Upper lobe of left lung (tissue), 6 donors: ENCODE measurements around the gene TOP2A. TPM values are rescaled to one million over a fixed set of nuclear protein-coding genes. Genes with fewer than 3 reads are reported as not detected.

ENCODE experiments used
- ATAC-seq, 2 donors: fragments of 200-7000 bp; cut with Tn5 transposase; one replicate each; pipeline ENCODE4 v1.9.1; 2022; ENCODE audit warnings: mild to moderate bottlenecking in 2 of 2, moderate library complexity in 2 of 2; ENCODE audit not compliant: low FRiP score in 2 of 2
- DNase-seq, 2 donors: peaks; one replicate each; pipeline ENCODE4 v3.0.0-alpha.2; 2019 to 2020
- H3K27ac ChIP-seq, 4 donors: fragments of 200-600 bp; sonication (generic); one replicate each; pipeline ENCODE4 v1.5.1; 2016 to 2019
- H3K27me3 ChIP-seq, 4 donors: fragments of 200-600 bp; sonication (generic); one replicate each; pipeline ENCODE4 v1.5.1; 2017 to 2019
- H3K36me3 ChIP-seq, 4 donors: fragments of 200-600 bp; sonication (generic); one replicate each; pipeline ENCODE4 v1.5.1; 2016 to 2019
- H3K4me1 ChIP-seq, 4 donors: fragments of 200-600 bp; sonication (generic); one replicate each; pipeline ENCODE4 v1.5.1; 2018 to 2019
- H3K4me3 ChIP-seq, 4 donors: fragments of 200-600 bp; sonication (generic); one replicate each; pipeline ENCODE4 v1.5.1; 2017 to 2019; ENCODE audit warnings: mild to moderate bottlenecking in 2 of 4, moderate library complexity in 1 of 4
- H3K9me3 ChIP-seq, 4 donors: fragments of 200-600 bp; sonication (generic); one replicate each; pipeline ENCODE4 v1.5.1; 2018 to 2019
- CTCF ChIP-seq, 6 experiments: fragments of 450-650 bp in 4 of 6; fragments of 200-600 bp in 2 of 6; sonication (generic) in 2 of 6; IDR thresholded peaks; one replicate each; pipeline ENCODE4 v1.5.1; 2016 to 2019; ENCODE audit warnings: antibody characterized with exemption in 6 of 6
- EP300 ChIP-seq, 4 donors: sonication (generic); formaldehyde crosslinking; IDR thresholded peaks; one replicate each; pipeline ENCODE4 v1.5.1; 2017; ENCODE audit warnings: antibody characterized with exemption in 4 of 4, control low read depth in 2 of 4
- POLR2A ChIP-seq, 4 donors: fragments of 450-650 bp; IDR thresholded peaks; one replicate each; pipeline ENCODE4 v1.5.1; 2016 to 2017; ENCODE audit warnings: antibody characterized with exemption in 4 of 4, mild to moderate bottlenecking in 2 of 4
- POLR2AphosphoS5 ChIP-seq, 2 donors: sonication (generic); formaldehyde crosslinking; IDR thresholded peaks; one replicate each; pipeline ENCODE4 v1.5.1; 2017; ENCODE audit warnings: antibody characterized with exemption in 2 of 2
- WGBS, 2 donors: methylation state at CpG; one replicate each; pipeline ENCODE4 v1.1.5; 2017 to 2018; 5-methylcytosine and 5-hydroxymethylcytosine counted together
- total RNA-seq, 6 donors: library from RNA; depleted of rRNA in 4 of 6; stranded (reverse); fragments of >200 nt in 4 of 6; gene quantifications; one replicate each; pipeline versions ENCODE4 v1.1.0 to v1.2.1, GENCODE V29; 2016 to 2021
- donor health status: DM: no; HTN: no; CAD: no; lungs with moderate emphysema.
- donor health status: DM: no; HTN: yes; CAD: no; lungs with severe emphysema.

Gene TOP2A
- total RNA-seq, 6 donors from 2014 or later: under 0.01 to 14.5 (median 6.2) TPM

- no peak for DNase-seq
Observed at GRCh38 chr17:40345994-40346764, 71.5 kb downstream of the TOP2A start.

DNA sequence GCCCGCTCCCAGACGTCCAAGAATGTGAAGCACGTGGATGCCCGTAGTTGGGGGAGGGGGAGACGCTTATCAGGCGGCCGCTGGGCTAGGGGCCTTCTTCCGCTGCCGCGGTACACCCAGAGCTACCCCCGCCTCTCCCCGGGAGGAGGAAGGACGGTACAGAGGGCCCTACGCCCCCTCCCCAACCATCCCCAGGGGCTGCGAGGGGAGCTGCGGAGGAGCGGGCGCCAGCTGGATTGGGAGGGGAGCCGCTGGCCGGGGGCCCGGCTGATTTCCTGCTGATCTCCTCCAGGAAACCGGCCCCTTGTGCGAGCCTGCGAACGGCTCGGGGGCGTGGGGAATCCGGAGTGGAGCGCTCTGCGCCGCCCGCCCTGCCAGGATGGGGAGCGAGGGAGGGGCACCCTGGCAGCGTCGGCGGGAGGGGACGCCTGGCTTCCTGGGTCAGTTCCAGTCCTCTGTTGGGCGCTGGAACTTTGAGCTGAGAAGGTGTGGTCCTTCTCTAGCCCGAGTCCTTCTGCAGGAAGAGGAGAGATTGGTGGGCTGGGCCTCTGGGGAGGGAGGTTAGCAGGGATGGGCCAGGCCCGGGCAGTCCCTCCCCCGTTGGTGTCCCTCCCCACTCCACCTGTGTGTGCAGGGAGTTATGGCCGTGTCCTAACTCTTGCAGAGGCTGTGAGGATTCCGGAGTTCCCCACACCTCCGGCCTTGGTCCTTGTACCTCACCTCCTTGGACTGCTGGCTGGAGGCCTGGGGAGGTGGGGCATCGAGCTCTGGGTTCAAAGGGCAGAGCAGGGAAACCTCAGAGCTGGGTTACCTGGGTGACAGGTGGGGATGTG lies 72.3 kb downstream of the TOP2A start:
- Histone ChIP-seq H3K9me3 (no peaks in the 10 kb centered on the region), H3K36me3 (peaks cover 0 to 21% (median 18%) of the 10 kb centered on the region in 4 donors), H3K4me3 (peak overlapping the region; percentile 45 to 92 (median 80)), H3K4me1 (peaks cover 62 to 84% (median 79%) of the 10 kb centered on the region in 4 donors), H3K27me3 (no peaks in the 10 kb centered on the region), H3K27ac (peak overlapping the region; percentile 95 to 100 (median 96))
- WGBS, 2 donors: 0 to 8% methylated on average over 2 to 26 of the region's 45 CpGs
- TF ChIP-seq POLR2A (IDR thresholded peaks at IDR 0.05) (peak in 2 of 4 donors; percentile 22 to 45), CTCF (IDR thresholded peaks at IDR 0.05) (no peak), POLR2AphosphoS5 (IDR thresholded peaks at IDR 0.05) (peak; percentile 54 to 71), EP300 (IDR thresholded peaks at IDR 0.05) (peak in 2 of 4 donors; percentile 44 to 51)
- DNase-seq (peak; percentile 86 to 92), ATAC-seq (peak; percentile 6 to 78)

More at GRCh38 chr17:40345994-40346764, 71.5 kb downstream of the TOP2A start:
- peak overlapping the region; percentile 95 to 100 (median 96) for H3K27ac ChIP-seq
- ATAC-seq: no peak
- no peak for TF ChIP-seq CTCF (IDR thresholded peaks at IDR 0.05)
- WGBS, 2 donors: 36 to 49% methylated on average over 11 of the region's 11 CpGs
- peaks cover 65 to 84% (median 80%) of the 10 kb centered on the region in 4 donors for H3K4me1 ChIP-seq
- no peaks in the 10 kb centered on the region for H3K9me3 ChIP-seq
- no peaks in the 10 kb centered on the region for H3K27me3 ChIP-seq
- peaks cover 0 to 27% (median 19%) of the 10 kb centered on the region in 4 donors for H3K36me3 ChIP-seq
- H3K4me3 ChIP-seq: peak overlapping the region; percentile 45 to 92 (median 80)

- no peaks in the 10 kb centered on the region for H3K9me3 ChIP-seq
- 15 to 25% methylated on average over 4 to 7 of the region's 7 CpGs for WGBS, 2 donors
- no peak for ATAC-seq
- H3K27ac ChIP-seq: peak overlapping the region; percentile 95 to 100 (median 96)
- peaks cover 0 to 15% (median 12%) of the 10 kb centered on the region in 4 donors for H3K36me3 ChIP-seq
- peak overlapping the region; percentile 45 to 92 (median 80) for H3K4me3 ChIP-seq
- TF ChIP-seq CTCF (IDR thresholded peaks at IDR 0.05) (no peak), POLR2A (IDR thresholded peaks at IDR 0.05) (no peak), EP300 (IDR thresholded peaks at IDR 0.05) (no peak), POLR2AphosphoS5 (IDR thresholded peaks at IDR 0.05) (peak in 1 of 2 donors; percentile 29)
- H3K4me1 ChIP-seq: peaks cover 61 to 84% (median 79%) of the 10 kb centered on the region in 4 donors
- no peaks in the 10 kb centered on the region for H3K27me3 ChIP-seq
- no peak for DNase-seq
Observed at GRCh38 chr17:40344421-40345160, 73.1 kb downstream of the TOP2A start.

GRCh38 chr17:40343219-40344119 lies 74.2 kb downstream of the TOP2A start:
- Histone ChIP-seq H3K4me1 (peaks cover 61 to 84% (median 79%) of the 10 kb centered on the region in 4 donors), H3K9me3 (no peaks in the 10 kb centered on the region), H3K27me3 (no peaks in the 10 kb centered on the region), H3K4me3 (peak overlapping the region; percentile 45 to 92 (median 80)), H3K36me3 (peaks cover 0 to 3% (median under 1%) of the 10 kb centered on the region in 4 donors), H3K27ac (peak overlapping the region; percentile 95 to 100 (median 96))
- no peak for DNase-seq
- 34 to 35% methylated on average over 9 to 15 of the region's 15 CpGs for WGBS, 2 donors
- TF ChIP-seq EP300 (IDR thresholded peaks at IDR 0.05) (peak in 1 of 4 donors; percentile 55), POLR2AphosphoS5 (IDR thresholded peaks at IDR 0.05) (peak; percentile 81 to 87), POLR2A (IDR thresholded peaks at IDR 0.05) (peak in 1 of 4 donors; percentile 18), CTCF (IDR thresholded peaks at IDR 0.05) (no peak)
- no peak for ATAC-seq
